UCSD-AML1 (cell line): Measurements from ENCODE around the gene CDC42EP5.

Source experiments
- DNase-seq: peaks from one replicate; lab custom pipeline; 2025; ENCODE audit not compliant: unreplicated experiment; lab: John Stamatoyannopoulos, UW

Gene CDC42EP5

DNA sequence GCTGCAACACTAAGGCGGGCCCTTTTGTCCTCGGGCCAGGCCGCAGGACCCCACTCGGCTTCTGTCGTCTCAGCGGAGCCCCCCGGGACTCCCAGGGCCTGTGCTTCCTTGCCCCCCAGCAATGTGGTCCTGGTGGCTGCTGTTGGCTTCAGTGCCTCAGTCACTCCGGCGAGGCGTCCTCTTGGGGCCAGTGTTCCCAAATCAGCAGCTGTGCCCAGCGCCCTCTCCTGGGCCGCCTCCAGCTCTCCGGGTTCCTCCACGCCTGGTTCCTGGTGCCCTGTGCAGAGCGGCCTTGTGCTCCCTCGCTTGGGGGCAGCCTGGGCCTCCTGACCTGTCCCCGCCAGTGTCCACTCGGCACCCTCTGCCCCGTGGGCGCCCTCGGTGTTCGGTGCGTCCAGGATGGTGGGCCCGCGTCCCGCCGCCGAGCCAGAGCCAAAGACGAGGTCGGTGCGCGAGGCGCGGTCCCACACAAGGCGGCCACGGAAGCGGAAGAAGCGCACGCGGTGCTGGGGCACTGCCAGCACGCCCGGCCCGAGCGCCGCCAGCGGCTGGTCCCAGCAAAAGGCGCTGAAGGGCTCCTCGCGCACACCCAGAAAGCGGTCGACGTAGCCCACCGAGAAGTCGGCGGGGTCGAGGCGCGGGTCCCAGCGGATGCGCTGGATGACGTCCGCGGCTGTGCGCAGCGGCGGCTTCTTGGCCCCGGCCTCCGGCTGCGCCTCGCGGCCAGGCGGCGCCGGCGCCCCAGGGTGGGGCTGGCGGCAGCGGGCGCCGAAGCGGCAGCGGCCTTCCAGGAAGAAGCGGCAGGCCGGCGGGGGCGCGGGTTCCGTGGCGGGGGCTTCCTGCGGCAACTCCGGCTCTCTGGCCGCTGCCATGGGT, 10.2 kb downstream of the CDC42EP5 start:
- peak; percentile 73 for DNase-seq

DNA sequence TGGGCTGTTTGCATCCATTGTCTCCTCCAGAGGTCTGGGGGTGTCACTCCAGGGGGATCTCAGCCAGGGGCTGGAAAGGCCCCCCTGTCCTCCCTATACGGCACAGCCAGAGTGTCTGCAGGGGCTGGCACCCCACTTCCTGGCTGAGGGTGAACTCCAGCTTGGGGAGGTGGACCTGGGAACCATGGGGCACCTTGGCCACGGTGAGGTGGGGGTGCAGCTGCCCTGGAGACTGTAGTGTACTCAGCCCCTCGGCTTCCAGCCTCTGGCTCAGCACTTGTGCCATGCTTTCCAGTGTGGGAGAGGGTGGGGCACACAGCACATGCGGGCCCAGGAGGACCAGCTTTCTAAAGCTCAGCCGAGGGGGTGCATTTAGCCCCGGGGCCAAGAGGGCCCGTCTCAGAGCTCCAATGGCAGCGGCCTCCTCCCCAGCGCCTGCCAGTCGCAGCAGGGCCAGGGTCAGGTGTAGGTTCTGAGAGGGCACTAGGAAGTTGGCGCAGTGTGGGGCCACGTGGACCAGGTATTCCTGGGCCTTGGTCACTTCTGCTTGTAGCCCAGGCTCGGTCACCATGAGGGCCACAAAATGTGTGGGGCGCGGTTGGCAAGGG, 10.9 kb downstream of the CDC42EP5 start:
- no peak for DNase-seq

DNA sequence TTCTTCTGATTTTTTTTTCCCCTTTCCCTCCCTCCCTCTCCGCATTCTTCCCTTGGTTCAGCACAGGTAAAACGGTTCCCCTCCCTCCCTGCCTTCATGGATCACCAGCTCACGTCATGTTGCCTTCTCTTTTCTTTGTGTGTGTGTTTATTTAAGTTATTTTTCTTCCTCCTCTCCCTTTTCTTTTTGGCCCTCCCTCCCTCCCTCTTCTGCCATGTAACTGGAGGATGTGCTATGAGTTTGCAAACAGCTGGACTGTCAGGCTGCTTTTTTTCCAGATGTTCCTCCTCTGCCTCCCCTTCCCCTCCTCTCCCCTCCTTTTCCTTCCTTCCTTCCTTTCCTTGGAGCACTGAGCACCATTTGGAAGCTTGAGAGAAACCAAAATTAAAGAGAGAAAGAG, 11.5 kb downstream of the CDC42EP5 start:
- DNase-seq = no peak

GRCh38 chr19:54461210-54461609, 11.9 kb downstream of the CDC42EP5 start:
- no peak for DNase-seq

- no peak for DNase-seq
Observed at GRCh38 chr19:54460230-54461005, 12.7 kb downstream of the CDC42EP5 start.

DNA sequence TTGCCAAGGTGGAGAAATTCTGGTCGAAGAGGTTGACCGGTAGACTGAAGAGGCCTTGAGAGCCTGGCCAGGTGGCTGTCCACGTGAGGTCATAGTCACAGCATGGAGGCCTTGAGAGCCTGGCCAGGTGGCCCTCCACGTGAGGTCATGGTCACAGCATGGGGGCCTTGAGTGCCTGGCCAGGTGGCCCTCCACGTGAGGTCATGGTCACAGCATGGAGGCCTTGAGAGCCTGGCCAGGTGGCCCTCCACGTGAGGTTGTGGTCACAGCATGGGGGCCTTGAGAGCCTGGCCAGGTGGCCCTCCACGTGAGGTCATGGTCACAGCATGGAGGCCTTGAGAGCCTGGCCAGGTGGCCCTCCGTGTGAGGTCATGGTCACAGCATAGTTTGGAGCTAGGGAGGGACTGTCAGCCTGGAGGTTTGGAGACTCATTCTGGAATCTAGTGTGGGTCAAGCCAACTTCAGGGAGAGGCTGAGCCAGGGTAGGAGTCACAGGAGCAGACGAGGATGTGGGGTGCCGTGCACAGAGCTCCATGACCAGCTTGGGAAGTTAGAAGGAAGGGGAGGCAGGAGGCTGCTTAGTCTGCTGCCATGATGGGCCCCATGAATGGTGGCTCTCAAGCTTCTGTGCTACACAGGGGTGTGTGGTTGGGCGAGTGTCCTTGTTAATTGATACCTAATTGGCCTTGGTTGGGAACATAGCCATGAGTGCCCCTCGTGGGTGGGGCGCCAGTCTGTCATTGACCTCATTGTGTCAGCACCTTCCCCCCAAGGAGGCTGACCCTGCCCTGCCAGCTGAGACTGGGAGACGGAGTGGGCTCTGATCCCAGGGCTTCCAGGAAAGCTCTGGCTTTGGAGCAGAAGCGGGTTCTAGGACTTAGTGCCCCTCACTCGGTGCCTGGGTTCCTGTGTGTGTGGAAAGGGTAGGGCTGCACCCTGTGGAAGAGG, 13.5 kb downstream of the CDC42EP5 start:
- no peak for DNase-seq

DNA sequence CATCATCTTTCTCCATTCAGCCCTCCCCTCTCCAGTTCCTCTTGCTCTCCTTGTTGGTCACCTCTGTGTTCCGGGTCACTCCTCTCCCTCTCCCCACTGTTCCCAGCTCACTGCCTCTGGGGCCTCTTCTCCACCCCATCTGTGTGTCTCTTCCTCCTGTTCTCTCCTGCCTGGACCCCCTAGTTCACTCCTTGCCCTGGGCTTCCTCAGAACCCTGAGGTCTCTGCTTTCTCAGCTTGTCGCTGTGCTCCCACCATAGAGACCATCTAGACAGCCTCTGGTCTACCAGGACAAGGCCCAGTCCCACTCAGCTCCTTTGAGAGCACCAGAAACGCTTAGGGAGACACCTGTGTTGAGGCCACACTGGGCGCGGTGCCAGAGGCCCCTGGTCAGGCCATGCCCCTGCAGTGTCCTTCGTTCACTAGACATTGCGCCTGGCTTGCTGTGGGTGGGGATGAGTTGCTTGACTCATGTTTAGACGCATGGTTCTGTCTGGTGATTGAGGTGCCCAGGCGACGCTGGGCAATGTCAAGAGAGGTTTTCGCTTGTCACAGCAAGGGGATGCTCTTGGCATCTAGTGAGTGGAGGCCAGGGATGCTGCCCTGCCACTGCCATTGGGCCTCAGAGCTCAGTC, 14.3 kb downstream of the CDC42EP5 start:
- no peak for DNase-seq

DNA sequence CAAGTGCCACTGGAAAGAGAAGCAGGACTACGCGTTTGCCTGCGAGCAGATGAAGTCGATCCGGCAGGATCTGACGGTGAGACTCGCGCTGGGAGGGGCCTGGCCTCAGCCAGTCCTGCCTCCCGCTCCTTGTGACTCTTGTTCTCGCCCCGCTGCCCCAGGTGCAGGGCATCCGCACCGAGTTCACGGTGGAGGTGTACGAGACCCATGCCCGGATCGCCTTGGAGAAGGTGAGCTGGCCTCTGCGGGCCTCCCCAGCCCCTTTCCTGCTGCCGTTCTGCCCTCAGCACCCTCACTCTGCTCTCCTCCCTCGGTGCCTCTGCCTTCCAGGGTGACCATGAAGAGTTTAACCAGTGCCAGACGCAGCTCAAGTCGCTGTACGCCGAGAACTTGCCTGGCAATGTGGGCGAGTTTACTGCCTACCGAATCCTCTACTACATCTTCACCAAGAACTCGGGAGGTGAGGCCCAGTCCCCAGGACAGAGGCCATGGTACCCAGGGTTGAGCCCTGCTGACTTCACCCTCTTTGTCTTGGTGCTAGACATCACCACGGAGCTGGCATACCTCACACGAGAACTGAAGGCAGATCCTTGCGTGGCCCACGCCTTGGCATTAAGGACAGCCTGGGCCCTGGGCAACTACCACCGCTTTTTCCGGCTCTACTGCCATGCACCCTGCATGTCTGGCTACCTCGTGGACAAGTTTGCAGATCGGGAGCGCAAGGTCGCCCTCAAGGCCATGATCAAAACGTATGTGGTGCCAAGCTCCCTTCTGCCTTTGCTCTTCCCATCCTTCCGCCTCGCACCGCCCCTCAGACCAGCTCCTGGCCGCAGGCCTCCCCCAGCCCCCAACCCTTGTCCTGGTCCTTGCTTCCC, 15.1 kb downstream of the CDC42EP5 start:
- DNase-seq = no peak

DNA sequence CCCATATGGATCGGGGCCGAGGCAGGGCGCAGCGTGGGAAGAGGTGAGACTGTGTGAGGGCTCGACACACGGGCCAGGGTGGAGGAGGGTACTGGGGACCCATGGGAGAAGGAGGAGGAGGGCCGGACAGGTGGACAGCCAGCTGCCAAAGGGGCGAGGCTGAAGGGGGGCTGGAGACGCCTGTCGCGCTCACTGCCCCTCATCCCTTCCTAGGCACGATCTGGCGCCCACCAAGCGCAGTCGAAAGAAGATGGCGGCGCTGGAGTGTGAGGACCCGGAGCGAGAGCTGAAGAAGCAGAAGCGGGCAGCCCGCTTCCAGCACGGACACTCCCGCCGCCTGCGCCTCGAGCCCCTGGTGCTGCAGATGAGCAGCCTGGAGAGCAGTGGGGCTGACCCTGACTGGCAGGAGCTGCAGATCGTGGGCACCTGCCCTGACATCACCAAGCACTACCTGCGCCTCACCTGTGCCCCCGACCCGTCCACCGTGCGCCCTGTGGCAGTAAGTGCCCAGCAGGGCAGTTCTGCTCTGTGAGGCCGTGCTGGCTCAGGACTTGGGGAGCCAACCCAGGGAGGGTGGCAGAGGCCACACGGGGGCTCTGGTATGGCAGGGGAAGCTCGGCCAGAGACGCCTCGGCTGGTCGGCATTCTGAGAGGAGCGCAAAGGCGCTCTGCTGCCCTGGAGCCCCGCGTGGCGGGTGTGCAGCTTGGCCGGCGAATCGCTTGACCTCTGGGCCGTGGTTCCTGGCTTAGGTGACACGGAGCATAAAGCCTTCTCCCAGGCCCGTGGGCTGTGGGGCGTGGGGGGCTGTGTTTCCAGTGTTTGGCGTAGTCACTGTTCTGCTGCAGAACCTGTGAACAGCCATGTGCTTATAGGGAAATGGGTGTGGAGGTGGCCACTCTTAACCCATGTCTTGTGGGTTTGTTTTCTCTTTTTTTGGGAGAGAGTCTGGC, 16.4 kb downstream of the CDC42EP5 start:
- DNase-seq = no peak

DNA sequence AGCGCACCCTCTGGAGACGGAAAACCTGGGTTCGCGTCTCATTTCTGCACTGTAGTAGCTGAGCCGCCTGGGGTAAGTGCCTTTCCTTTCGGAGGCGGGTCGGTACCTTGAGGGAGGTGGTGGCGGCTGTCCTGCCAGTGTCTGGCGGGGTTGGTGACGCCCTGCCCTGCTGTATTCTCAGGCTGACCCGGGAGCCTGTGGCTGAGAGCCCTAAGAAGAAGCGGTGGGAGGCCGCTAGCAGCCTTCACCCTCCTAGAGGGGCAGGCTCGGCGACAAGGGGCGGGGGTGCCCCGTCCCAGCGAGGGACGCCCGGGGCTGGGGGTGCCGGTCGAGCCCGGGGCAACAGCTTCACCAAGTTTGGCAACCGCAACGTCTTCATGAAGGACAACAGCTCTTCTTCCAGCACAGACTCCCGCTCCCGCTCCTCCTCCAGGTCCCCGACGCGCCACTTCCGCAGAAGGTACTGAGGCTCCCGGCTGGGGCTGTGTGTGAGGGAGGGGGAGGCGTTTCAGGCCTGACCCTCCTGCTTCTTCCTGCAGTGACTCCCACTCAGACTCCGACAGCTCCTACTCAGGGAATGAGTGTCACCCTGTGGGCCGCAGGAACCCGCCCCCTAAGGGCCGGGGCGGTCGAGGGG, 17.2 kb downstream of the CDC42EP5 start:
- DNase-seq = no peak

GRCh38 chr19:54454781-54455675, 18.1 kb downstream of the CDC42EP5 start:
- DNase-seq = no peak

DNA sequence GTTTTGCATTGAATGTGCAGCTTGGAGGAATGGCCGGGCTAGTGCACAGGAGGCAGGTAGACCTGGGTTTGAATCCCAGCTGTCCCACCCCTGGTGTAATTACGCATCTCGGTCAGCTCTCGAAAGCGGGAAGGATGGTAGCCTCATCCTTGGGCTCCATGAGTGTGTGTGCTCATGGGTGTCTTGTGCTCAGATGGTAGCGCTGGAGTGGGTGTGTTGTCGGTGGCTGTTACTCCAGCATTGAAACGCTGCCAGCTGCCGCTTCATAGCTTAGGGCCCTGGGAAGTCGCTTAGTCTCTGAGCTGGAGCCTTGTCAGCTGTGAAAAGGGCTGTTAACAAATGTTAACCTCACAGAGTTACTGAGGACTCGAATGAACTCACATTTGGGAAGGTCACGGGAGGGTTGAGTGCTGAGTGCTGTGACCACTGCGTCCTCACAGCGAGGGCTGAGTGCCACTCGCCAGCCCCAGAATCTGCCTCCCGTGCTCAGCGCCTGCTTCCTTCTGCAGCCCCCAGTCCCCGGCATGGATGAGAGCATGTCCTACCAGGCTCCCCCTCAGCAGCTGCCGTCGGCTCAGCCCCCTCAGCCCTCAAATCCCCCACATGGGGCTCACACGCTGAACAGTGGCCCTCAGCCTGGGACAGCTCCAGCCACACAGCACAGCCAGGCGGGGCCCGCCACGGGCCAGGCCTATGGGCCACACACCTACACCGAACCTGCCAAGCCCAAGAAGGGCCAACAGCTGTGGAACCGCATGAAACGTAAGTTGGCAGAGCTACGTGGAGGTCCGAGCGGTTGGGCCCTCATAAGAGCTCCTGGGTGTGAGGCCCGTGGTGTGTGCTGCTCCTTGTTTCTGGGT, 18.9 kb downstream of the CDC42EP5 start:
- DNase-seq = no peak

DNA sequence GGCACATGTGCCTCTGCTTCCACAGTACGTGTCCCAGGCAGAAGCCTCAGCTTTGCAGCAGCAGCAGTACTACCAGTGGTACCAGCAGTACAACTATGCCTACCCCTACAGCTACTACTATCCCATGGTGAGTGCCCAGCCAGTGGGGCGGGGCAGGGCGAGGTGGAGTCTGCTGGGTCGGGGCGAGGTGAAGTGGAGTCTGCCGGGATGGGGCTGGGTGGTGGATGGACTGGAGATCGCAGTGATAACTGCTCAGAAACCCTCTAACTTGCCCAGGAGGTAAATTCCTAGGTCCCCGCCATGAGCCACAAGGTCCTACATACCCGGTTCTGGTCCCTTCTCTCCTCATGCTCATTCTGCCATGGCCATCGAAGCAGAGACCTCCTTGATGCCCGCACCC, 20.5 kb downstream of the CDC42EP5 start:
- DNase-seq = no peak

DNA sequence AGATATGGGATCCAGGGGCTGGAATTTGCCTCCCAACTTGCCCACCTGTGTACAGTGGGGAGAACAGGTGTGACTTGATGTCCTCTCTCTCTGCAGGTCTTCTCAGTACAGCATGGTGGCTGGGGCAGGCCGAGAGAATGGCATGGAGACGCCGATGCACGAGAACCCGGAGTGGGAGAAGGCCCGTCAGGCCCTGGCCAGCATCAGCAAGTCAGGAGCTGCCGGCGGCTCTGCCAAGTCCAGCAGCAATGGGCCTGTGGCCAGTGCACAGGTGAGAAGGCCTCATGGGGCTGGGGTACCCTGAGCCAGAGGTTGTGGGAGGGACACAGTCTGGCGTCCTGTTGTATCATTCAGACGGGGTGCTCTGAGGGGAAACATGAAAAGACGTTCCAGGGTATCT, 21.1 kb downstream of the CDC42EP5 start:
- no peak for DNase-seq

DNA sequence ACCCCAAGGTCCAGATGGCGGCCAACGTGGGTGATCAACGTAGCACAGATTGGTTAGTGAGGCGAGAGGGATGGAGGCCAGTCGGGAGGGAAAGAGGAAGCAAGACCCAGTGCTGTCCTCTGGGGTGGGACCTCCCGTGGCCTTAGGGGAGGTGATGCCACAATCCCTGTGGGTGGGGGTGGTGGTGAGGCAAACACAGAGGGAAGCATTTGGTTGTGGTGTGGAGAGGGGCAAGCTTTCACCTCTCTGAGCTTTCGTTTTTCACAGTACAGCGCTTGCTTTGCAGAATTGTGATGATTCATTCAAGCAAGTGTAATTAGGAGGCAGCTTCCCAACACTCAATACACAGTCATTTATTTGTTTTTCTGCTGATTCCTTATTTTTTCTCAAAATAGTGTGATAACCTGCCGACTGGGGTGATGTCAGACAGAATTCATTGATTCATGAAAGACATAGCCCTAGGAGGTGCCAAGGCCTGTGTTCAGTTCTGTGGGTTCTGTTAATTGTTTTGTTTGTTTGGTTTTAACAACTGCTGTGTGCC, 21.7 kb downstream of the CDC42EP5 start:
- no peak for DNase-seq

DNA sequence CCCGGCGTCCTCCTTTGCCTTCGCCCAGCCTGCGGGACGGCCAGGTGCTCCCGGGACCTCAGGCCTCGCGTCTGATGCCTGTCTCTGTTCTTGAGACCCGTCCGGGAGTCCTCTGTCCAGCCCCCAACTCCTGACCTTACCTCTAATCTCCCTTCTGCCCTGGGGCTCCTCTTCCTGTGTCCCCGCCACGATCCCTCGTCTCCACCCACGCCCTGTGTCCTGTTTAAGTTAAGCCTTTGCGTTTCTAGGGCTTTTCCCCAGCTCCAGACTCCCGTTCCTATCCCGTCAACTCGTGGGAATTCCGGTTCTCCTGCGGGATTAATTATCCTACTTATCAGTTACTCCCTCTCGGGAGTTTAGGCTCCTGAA, 23.4 kb downstream of the CDC42EP5 start:
- DNase-seq = no peak
